ENCODE data around the gene TTYH2.

- no peak for TF ChIP-seq EZH2 (IDR thresholded peaks at IDR 0.05; ENCODE audit: low read depth)
- TF ChIP-seq, protein P1, sequence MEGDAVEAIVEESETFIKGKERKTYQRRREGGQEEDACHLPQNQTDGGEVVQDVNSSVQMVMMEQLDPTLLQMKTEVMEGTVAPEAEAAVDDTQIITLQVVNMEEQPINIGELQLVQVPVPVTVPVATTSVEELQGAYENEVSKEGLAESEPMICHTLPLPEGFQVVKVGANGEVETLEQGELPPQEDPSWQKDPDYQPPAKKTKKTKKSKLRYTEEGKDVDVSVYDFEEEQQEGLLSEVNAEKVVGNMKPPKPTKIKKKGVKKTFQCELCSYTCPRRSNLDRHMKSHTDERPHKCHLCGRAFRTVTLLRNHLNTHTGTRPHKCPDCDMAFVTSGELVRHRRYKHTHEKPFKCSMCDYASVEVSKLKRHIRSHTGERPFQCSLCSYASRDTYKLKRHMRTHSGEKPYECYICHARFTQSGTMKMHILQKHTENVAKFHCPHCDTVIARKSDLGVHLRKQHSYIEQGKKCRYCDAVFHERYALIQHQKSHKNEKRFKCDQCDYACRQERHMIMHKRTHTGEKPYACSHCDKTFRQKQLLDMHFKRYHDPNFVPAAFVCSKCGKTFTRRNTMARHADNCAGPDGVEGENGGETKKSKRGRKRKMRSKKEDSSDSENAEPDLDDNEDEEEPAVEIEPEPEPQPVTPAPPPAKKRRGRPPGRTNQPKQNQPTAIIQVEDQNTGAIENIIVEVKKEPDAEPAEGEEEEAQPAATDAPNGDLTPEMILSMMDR (conservative IDR thresholded peaks at IDR 0.05) = no peak
Observed at GRCh38 chr17:74276541-74277009, 63.2 kb downstream of the TTYH2 start.
